GM12872 (cell line): ENCODE measurements around the gene TPSB2.

ENCODE experiments used
- CTCF ChIP-seq: IDR thresholded peaks from 3 replicates; pipeline ENCODE4 v1.5.1; 2011; ENCODE audit warnings: low read depth, mild to moderate bottlenecking, low read length, moderate library complexity; ENCODE audit not compliant: insufficient read depth

Gene TPSB2

GRCh38 chr16:1274767-1275166, 44.8 kb upstream of the TPSB2 start:
- no peak for TF ChIP-seq CTCF

GRCh38 chr16:1273816-1274215, 43.8 kb upstream of the TPSB2 start:
- no peak for TF ChIP-seq CTCF

- no peak for TF ChIP-seq CTCF
Observed at GRCh38 chr16:1272453-1273198, 42.6 kb upstream of the TPSB2 start.

- no peak for TF ChIP-seq CTCF
Observed at GRCh38 chr16:1271380-1271723, 41.4 kb upstream of the TPSB2 start.

- no peak for TF ChIP-seq CTCF
Observed at GRCh38 chr16:1265826-1266225, 35.8 kb upstream of the TPSB2 start.

- no peak for TF ChIP-seq CTCF
Observed at GRCh38 chr16:1265090-1265630, 35.2 kb upstream of the TPSB2 start.

GRCh38 chr16:1264345-1265089, 34.5 kb upstream of the TPSB2 start:
- no peak for TF ChIP-seq CTCF
